HG03097 (cell line): ENCODE results near the gene NECTIN1.

Experiments used
- ATAC-seq: cut with Tn5 transposase; IDR thresholded peaks from one replicate; pipeline ENCODE4 v1.9.1; 2021; ENCODE audit not compliant: unreplicated experiment, low FRiP score

Gene NECTIN1

GRCh38 chr11:119755356-119756071 is 26.5 kb upstream of the NECTIN1 start:
- ATAC-seq, result no peak

- no peak for ATAC-seq
These were observed 25.8 kb upstream of the NECTIN1 start for GRCh38 chr11:119754656-119755355.

- no peak for ATAC-seq
These were observed 25.2 kb upstream of the NECTIN1 start for GRCh38 chr11:119754199-119754598.

- no peak for ATAC-seq
These were observed 23.9 kb upstream of the NECTIN1 start for GRCh38 chr11:119752946-119753345.

- ATAC-seq, result no peak
These were observed 23.4 kb upstream of the NECTIN1 start for GRCh38 chr11:119752345-119752871.

- no peak for ATAC-seq
These were observed 21.1 kb upstream of the NECTIN1 start for GRCh38 chr11:119750056-119750455.

GRCh38 chr11:119749006-119749565 is 20.1 kb upstream of the NECTIN1 start:
- ATAC-seq, result no peak

GRCh38 chr11:119747868-119748660 is 19.1 kb upstream of the NECTIN1 start:
- no peak for ATAC-seq

- no peak for ATAC-seq
These were observed 17.0 kb upstream of the NECTIN1 start for GRCh38 chr11:119745776-119746535.

GRCh38 chr11:119745112-119745511 is 16.1 kb upstream of the NECTIN1 start:
- ATAC-seq, result no peak

GRCh38 chr11:119744577-119744976 is 15.6 kb upstream of the NECTIN1 start:
- ATAC-seq, result no peak

GRCh38 chr11:119743006-119743405 is 14.0 kb upstream of the NECTIN1 start:
- ATAC-seq, result no peak

- ATAC-seq, result no peak
These were observed 13.4 kb upstream of the NECTIN1 start for GRCh38 chr11:119742263-119742861.

- no peak for ATAC-seq
These were observed 12.6 kb upstream of the NECTIN1 start for GRCh38 chr11:119741369-119742262.

- no peak for ATAC-seq
These were observed 11.0 kb upstream of the NECTIN1 start for GRCh38 chr11:119739975-119740374.

GRCh38 chr11:119739021-119739703 is 10.2 kb upstream of the NECTIN1 start:
- no peak for ATAC-seq

GRCh38 chr11:119738059-119738439 is 9.0 kb upstream of the NECTIN1 start:
- ATAC-seq, result no peak

GRCh38 chr11:119737366-119738058 is 8.5 kb upstream of the NECTIN1 start:
- ATAC-seq, result no peak
